ENCODE measurements around the gene NSRP1.
A peak's percentile ranks its signal among the peaks of the same experiment; 100 is the strongest.
"Not testable (repeated sequence)": the region's sequence is repeated elsewhere in the genome, so short reads cannot be mapped to it uniquely, and the experiment has no call there.

Gene NSRP1, protein sequence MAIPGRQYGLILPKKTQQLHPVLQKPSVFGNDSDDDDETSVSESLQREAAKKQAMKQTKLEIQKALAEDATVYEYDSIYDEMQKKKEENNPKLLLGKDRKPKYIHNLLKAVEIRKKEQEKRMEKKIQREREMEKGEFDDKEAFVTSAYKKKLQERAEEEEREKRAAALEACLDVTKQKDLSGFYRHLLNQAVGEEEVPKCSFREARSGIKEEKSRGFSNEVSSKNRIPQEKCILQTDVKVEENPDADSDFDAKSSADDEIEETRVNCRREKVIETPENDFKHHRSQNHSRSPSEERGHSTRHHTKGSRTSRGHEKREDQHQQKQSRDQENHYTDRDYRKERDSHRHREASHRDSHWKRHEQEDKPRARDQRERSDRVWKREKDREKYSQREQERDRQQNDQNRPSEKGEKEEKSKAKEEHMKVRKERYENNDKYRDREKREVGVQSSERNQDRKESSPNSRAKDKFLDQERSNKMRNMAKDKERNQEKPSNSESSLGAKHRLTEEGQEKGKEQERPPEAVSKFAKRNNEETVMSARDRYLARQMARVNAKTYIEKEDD

DNA sequence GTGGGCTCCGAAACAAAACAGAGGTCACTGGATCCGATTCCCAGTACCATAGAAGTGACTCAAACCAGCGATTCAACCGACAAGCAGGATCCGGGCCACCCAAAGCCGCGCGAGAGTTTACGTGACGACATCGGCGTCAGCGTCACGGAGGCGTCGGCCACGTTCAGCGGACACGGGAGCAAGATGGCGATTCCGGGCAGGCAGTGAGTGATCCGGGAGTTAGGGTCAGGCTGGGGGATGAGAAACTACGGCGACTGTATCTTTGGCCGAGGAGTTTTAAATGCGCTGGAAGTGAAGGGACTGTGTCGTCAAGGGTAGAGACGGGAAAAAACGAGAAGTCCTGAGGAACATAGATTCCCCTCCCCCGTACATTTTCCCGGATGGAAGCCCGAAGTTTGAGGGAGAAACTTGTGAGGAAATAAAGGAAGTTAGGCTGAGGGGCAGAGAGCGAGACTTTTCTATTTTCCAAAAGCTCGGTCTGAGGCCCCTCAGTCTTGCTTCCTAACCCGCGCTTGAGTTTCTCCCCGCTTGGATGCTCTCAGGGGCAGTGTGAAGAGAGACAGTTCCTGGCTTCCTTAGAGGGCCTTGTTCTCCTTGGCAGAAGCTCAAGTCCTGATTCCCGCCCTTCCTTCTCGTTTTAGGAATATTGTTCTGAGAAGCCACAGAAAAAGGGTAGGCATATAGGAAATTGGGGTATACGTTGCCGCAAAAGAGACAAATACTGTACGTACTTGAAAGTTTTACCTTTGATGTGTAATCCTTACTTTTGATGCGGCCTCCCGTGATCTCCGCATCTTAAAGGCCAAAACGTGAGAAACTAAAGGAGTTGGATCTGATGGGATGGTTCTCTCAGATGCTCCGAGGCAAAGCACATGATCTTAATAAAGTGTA lies at the start of gene NSRP1:
NSRP1 (plus strand) TSS at position 156 of the 891 bp plus-strand sequence; CDS start at position 184, 28 bp downstream.
- DNase-seq = peak; percentile 95

DNA sequence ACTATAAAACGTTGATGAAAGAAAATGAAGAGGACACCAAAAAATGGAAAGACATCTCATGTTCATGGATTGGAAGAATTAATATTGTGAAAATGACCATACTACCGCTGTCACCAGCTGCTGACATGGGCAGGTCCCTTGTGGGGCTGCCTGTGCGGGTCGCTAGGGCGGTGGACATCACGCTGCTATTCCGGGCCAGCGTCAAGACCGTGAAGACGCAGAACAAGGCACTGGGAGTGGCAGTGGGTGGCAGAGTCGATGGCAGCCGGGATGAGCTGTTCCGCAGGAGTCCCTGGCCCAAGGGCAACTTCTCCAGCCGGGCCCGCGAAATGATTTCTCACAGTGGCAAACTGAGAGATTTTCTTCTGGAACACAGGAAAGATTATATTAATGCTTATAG lies 48.2 kb upstream of the NSRP1 start:
- no peak for DNase-seq

- DNase-seq = no peak
Observed at GRCh38 chr17:30074254-30074653, 42.4 kb upstream of the NSRP1 start.

DNA sequence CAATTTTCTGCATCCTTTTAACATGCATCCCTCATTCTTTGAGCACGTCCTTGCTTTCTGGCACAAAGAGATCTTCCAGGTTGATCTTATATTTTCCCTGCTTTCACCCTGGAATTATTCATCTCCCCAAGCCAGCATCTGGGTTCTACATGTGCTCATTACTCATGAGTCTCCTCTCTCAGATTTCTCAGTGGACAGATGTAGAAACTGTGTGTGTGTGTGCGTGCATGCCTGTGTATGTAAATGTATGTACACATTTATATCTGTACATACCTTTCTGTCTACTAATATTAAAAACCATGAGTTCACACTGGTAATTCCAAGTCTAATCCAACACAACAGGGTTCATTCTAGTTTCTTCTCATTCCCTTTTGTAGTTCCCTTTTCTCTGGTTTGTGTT lies 41.9 kb upstream of the NSRP1 start:
- DNase-seq = no peak

DNA sequence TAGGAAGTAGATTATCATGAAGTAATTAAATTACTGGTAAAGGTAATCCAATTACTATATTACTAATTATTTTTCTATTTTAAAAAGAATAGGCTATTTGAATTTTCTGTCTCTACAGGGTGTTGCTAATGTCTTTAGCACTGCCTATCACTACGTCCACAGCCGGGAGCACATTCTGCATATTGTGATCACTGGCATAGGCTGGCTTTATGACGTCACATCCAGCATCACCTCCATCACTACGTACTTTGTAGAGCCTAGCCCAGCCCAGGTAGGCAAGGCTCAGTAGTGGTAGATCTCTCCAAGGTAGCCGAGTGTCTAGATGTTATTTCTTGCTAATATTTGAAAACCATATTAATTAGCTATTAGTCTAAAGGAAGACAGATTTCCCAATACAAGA lies 33.8 kb upstream of the NSRP1 start:
- DNase-seq = no peak

- peak; percentile 74 for DNase-seq
Observed at GRCh38 chr17:30084788-30085187, 31.8 kb upstream of the NSRP1 start.

DNA sequence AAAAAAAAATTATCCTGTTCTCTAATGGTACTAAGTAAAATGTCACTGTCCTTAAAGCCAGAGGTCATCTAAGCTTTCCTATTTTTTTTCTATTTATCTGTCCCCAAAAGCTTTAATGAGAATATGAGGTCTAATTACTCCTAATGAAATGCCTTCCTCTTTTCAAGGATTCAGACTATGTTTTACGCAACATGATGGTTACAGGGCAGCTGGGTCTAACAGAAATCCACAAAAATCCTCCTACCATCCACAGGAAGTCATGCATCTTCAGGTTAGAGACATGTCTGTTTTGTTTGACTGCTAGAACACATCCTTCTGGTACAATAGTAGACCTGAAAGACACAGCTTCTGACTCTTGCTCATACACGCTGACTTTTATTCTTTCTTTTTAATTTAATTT lies 29.7 kb upstream of the NSRP1 start:
- no peak for DNase-seq

DNA sequence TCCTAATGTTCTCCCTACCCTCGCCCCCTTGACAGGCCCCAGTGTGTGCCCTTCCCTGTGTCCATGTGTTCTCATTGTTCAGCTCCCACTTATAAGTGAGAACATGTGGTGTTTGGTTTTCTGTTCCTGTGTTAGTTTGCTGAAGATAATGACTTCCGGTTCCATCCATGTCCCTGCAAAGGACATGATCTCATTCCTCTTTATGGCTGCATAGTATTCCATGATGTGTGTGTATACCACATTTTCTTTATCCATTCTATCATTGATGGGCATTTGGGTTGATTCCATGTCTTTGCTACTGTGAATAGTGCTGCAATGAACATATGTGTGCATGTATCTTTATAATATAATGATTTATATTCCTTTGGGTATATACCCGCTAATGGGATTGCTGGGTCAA lies 29.2 kb upstream of the NSRP1 start:
- not testable (repeated sequence) for DNase-seq

- DNase-seq = no peak
Observed at GRCh38 chr17:30091121-30091670, 25.4 kb upstream of the NSRP1 start.

DNA sequence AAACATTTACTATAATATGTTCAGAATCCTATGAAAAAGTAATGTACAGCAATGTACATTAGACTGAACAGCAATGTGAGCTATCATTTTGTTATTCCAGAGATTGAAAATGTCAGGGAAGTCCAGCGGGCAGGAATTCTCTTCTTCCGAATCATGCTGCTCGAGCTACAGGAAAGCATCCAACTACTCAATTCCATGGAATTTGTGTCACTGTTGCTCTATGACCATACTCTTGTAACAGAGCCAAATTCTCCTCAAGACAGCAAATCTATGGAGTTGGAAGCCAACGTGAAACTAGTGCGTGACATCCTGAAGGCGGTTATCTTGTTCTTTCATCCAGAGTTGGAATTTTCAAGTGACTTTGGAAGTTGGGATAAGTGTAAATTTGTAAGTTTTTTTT lies 24.8 kb upstream of the NSRP1 start:
- no peak for DNase-seq

- no peak for DNase-seq
Observed at GRCh38 chr17:30092886-30093285, 23.7 kb upstream of the NSRP1 start.

GRCh38 chr17:30093463-30094147 lies 23.0 kb upstream of the NSRP1 start:
- peak; percentile 63 for DNase-seq

- DNase-seq = peak; percentile 59
Observed at GRCh38 chr17:30095507-30096244, 20.9 kb upstream of the NSRP1 start.

- no peak for DNase-seq
Observed at GRCh38 chr17:30101686-30102390, 14.8 kb upstream of the NSRP1 start.

DNA sequence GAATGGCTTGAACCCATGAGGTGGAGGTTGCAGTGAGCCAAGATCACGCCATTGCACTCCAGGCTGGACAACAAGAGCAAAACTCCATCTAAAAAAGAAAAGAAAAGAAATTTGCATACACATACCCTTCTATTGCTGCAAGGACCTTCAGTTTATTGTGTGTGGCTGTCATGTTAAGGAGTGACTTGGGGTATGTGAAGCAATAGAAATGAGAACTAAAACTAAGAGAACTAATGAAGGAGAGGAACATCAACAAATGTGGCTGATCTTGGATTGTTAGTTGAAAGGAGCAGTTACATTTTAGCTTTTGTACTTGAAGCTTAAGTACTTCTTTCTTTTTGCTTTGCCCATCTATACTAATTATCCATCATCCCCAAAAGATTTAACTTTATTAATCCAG lies 12.7 kb upstream of the NSRP1 start:
- no peak for DNase-seq

GRCh38 chr17:30104575-30105339 lies 11.9 kb upstream of the NSRP1 start:
- DNase-seq = peak; percentile 91

GRCh38 chr17:30112794-30113193 lies 3.8 kb upstream of the NSRP1 start:
- DNase-seq = no peak

GRCh38 chr17:30113213-30113612 lies 3.4 kb upstream of the NSRP1 start:
- peak; percentile 56 for DNase-seq

DNA sequence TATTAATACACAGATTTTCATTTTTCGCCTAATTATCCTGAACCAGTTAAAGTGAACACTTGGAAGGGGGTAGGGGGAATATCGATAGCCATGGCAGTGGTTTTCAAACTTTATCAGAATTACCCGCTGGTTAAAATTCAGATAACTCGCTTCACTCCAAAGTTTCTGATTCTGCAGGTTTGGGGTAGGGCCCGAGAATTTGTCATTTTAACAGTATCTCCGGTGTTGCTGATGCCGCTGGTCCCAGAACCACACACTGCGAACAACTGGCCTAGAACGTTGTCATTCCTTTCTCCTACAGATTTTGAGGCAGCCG lies 313 bp upstream of the NSRP1 start:
- no peak for DNase-seq

- DNase-seq = no peak
Observed at GRCh38 chr17:30117675-30118081, 1.1 kb downstream of the NSRP1 start.

DNA sequence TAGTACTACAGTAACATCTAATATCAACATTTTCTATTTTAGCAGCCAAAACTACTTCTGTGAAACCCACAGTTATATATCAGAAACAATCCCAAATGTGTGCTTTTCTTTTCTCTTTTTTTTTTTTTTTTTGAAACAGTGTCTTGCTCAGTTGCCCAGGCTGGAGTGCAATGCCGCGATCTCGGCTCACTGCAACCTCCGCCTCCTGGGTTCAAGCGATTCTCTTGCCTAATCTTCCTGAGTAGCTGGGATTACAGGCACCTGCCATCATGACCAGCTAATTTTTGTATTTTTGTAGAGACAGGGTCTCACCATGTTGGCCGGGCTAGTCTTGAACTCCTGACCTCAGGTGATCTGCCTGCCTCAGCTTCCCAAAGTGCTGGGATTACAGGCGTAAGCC lies 2.0 kb downstream of the NSRP1 start:
- DNase-seq = not testable (repeated sequence)

Measured in DMS53 (cell line).